OCI-LY1 (cell line): ENCODE data around the gene SBK2.

ENCODE experiments used
- EZH2 ChIP-seq: fragments of 200-600 bp; sonication (generic), shearing (Covaris generic); IDR thresholded peaks from 2 replicates; pipeline ENCODE4 v1.8.0; 2017; ENCODE audit warnings: borderline replicate concordance, mixed run types, mild to moderate bottlenecking, antibody characterized with exemption, low read length, moderate library complexity, mixed read lengths
- TF ChIP-seq, protein P1 (sequence below): fragments of 200-600 bp; sonication (generic), shearing (Covaris generic); IDR thresholded peaks from 2 replicates; pipeline ENCODE4 v1.5.1; 2017; ENCODE audit warnings: mild to moderate bottlenecking, antibody characterized with exemption, low read length, moderate library complexity, mixed read lengths

DNA sequence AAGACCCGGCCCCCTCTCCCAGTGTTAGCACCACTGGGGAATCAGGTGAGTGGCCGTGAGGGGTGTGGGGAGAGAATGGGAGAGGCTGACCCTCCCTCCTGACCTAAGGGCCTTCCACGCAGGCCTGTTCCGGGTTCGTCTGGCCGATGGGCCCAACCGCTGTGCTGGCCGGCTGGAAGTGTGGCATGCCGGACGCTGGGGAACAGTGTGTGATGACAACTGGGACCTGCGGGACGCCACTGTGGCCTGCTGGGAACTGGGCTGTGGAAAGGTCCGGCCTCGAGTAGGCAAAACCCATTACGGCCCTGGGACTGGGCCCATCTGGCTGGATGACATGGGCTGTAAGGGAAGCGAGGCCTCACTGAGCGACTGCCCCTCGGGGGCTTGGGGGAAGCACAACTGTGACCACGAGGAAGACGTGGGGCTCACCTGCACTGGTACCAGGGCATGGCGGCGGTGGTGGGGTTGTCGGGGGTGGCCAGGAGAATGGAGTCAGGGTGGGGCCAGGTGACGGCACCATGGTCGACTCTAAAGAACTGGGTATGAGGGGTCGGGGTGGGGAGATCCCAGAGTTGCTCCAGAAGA, 36.5 kb downstream of the SBK2 start:
- TF ChIP-seq, protein P1, sequence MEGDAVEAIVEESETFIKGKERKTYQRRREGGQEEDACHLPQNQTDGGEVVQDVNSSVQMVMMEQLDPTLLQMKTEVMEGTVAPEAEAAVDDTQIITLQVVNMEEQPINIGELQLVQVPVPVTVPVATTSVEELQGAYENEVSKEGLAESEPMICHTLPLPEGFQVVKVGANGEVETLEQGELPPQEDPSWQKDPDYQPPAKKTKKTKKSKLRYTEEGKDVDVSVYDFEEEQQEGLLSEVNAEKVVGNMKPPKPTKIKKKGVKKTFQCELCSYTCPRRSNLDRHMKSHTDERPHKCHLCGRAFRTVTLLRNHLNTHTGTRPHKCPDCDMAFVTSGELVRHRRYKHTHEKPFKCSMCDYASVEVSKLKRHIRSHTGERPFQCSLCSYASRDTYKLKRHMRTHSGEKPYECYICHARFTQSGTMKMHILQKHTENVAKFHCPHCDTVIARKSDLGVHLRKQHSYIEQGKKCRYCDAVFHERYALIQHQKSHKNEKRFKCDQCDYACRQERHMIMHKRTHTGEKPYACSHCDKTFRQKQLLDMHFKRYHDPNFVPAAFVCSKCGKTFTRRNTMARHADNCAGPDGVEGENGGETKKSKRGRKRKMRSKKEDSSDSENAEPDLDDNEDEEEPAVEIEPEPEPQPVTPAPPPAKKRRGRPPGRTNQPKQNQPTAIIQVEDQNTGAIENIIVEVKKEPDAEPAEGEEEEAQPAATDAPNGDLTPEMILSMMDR, result no peak
- TF ChIP-seq EZH2, result no peak
